Dermis blood vessel endothelial cell (primary cell): ENCODE data around the gene HCFC1. TPM values are rescaled to one million over a fixed set of nuclear protein-coding genes. Genes with fewer than 3 reads are reported as not detected.

Experiments
- DNase-seq: peaks from one replicate; pipeline ENCODE4 v3.0.0; 2010
- total RNA-seq: library from RNA; depleted of rRNA; stranded (reverse); fragments of >200 nt; gene quantifications from 2 replicates; pipeline ENCODE4 v1.2.3, GENCODE V29; 2014

Gene HCFC1
- total RNA-seq, 1 donor from 2014 or later = 15.3 TPM

- DNase-seq = no peak
Observed at GRCh38 chrX:153921511-153922446, 49.8 kb downstream of the HCFC1 start.

- DNase-seq = no peak
Observed at GRCh38 chrX:153921070-153921469, 50.5 kb downstream of the HCFC1 start.

GRCh38 chrX:153920546-153920945, 51.1 kb downstream of the HCFC1 start:
- DNase-seq = no peak

- no peak for DNase-seq
Observed at GRCh38 chrX:153919281-153919680, 52.3 kb downstream of the HCFC1 start.

- DNase-seq = no peak
Observed at GRCh38 chrX:153917869-153918268, 53.7 kb downstream of the HCFC1 start.

GRCh38 chrX:153913701-153914100, 57.9 kb downstream of the HCFC1 start:
- no peak for DNase-seq

GRCh38 chrX:153913211-153913610, 58.4 kb downstream of the HCFC1 start:
- DNase-seq = no peak

- DNase-seq = no peak
Observed at GRCh38 chrX:153911798-153912197, 59.8 kb downstream of the HCFC1 start.

- no peak for DNase-seq
Observed at GRCh38 chrX:153910446-153910845, 61.2 kb downstream of the HCFC1 start.

- DNase-seq = no peak
Observed at GRCh38 chrX:153909980-153910360, 61.6 kb downstream of the HCFC1 start.

- DNase-seq = no peak
Observed at GRCh38 chrX:153909024-153909979, 62.3 kb downstream of the HCFC1 start.

- no peak for DNase-seq
Observed at GRCh38 chrX:153908219-153908860, 63.3 kb downstream of the HCFC1 start.

GRCh38 chrX:153907456-153907855, 64.2 kb downstream of the HCFC1 start:
- DNase-seq = no peak

- DNase-seq = no peak
Observed at GRCh38 chrX:153906126-153906917, 65.3 kb downstream of the HCFC1 start.

- no peak for DNase-seq
Observed at GRCh38 chrX:153905481-153906095, 66.0 kb downstream of the HCFC1 start.

- no peak for DNase-seq
Observed at GRCh38 chrX:153903991-153904957, 67.3 kb downstream of the HCFC1 start, which contains the start of gene AVPR2. Gene AVPR2 (plus strand): TSS chrX:153904673. CDS start chrX:153905146, 473 bp downstream.

GRCh38 chrX:153903238-153903980, 68.2 kb downstream of the HCFC1 start:
- no peak for DNase-seq

- no peak for DNase-seq
Observed at GRCh38 chrX:153902385-153902784, 69.2 kb downstream of the HCFC1 start.

- no peak for DNase-seq
Observed at GRCh38 chrX:153901753-153902140, 69.9 kb downstream of the HCFC1 start.
